Measurements from ENCODE around the gene BEND4.

GRCh38 chr4:42132099-42132498, 20.4 kb downstream of the BEND4 start:
- no peak for TF ChIP-seq POLR2AphosphoS5 (IDR thresholded peaks at IDR 0.05; ENCODE audit: low read depth, low read length)
- no peak for TF ChIP-seq SIN3A (IDR thresholded peaks at IDR 0.05; ENCODE audit: borderline replicate concordance, insufficient read depth, low read length)
- TF ChIP-seq REST (IDR thresholded peaks at IDR 0.05; ENCODE audit: insufficient read depth in 1 of 2, low read depth in 2 of 2, low read length in 2 of 2) = no peak
- TF ChIP-seq TAF1 (IDR thresholded peaks at IDR 0.05; ENCODE audit: borderline replicate concordance, insufficient read depth, low read length) = no peak
- no peak for TF ChIP-seq FOXP2 (optimal IDR thresholded peaks at IDR 0.05; ENCODE audit: borderline replicate concordance, extremely low read depth, extremely low read length, insufficient read depth)

Data from PFSK-1 (cell line).